K562 (cell line): ENCODE measurements around the gene DMAC2L. TPM values are rescaled to one million over a fixed set of nuclear protein-coding genes. Genes with fewer than 3 reads are reported as not detected.

Experiments used
- CAMTA2 ChIP-seq: fragments of 250-450 bp; sonication (Bioruptor Pico); conservative IDR thresholded peaks from 2 replicates; pipeline ENCODE4 v1.5.1; 2022
- EP400 ChIP-seq: fragments of 450-650 bp; IDR thresholded peaks from 2 replicates; pipeline ENCODE4 v1.6.1; 2017; ENCODE audit warnings: antibody characterized with exemption, mild to moderate bottlenecking, moderate library complexity
- PATZ1 ChIP-seq: fragments of 250-450 bp; sonication (Bioruptor Pico); IDR thresholded peaks from 2 replicates; pipeline ENCODE4 v1.5.0; 2020; ENCODE audit warnings: mild to moderate bottlenecking, borderline replicate concordance
- PTRF ChIP-seq: fragments of 450-650 bp; IDR thresholded peaks from 2 replicates; pipeline ENCODE4 v1.6.1; 2016; ENCODE audit warnings: mild to moderate bottlenecking, missing genetic modification characterization, missing compliant biosample characterization
- RAD51 ChIP-seq: fragments of 450-650 bp; IDR thresholded peaks from 2 replicates; pipeline ENCODE4 v1.7.1; 2016; ENCODE audit warnings: low read depth, mild to moderate bottlenecking, borderline replicate concordance
- SIN3B ChIP-seq: fragments of 450-650 bp; IDR thresholded peaks from 2 replicates; pipeline ENCODE4 v1.6.1; 2017; ENCODE audit warnings: low read depth, mild to moderate bottlenecking, moderate library complexity
- SMARCC2 ChIP-seq: fragments of 450-650 bp; IDR thresholded peaks from 2 replicates; pipeline ENCODE4 v1.6.1; 2017; ENCODE audit warnings: antibody characterized with exemption, moderate library complexity, mild to moderate bottlenecking, low read depth
- SP2 ChIP-seq: IDR thresholded peaks from 2 replicates; pipeline ENCODE4 v1.6.1; 2011; ENCODE audit warnings: mild to moderate bottlenecking, low read depth, low read length, moderate library complexity; ENCODE audit not compliant: poor library complexity, severe bottlenecking; ENCODE audit errors: extremely low read depth
- TCF7L2 ChIP-seq: fragments of 150-350 bp; IDR thresholded peaks from 2 replicates; pipeline ENCODE4 v1.6.1; 2016; ENCODE audit warnings: low read depth, mild to moderate bottlenecking, low read length, moderate library complexity
- THRB ChIP-seq: fragments of 450-650 bp; formaldehyde crosslinking; conservative IDR thresholded peaks from 2 replicates; pipeline ENCODE4 v1.4.0; 2022; ENCODE audit warnings: mild to moderate bottlenecking, missing genetic modification characterization
- ZBTB40 ChIP-seq, 2 experiments: fragments of 450-650 bp in 1 of 2; sonication (generic) in 1 of 2; formaldehyde crosslinking in 1 of 2; IDR thresholded peaks; 2 replicates each; pipeline versions ENCODE4 v1.7.1 to v1.9.0; 2016 to 2022; ENCODE audit warnings: inconsistent platforms in 1 of 2, mild to moderate bottlenecking in 1 of 2, missing genetic modification reagents in 1 of 2
- ZNF717 ChIP-seq: fragments of 250-450 bp; sonication (Bioruptor Pico); IDR thresholded peaks from 2 replicates; pipeline ENCODE4 v1.5.0; 2021
- polyA plus RNA-seq, 8 experiments: library from polyadenylated mRNA; depleted of rRNA in 4 of 8; stranded (reverse) in 5 of 8; unstranded in 3 of 8; fragments of >200 nt; fragmentation: Nextera tagmentation in 2 of 8; fragmentation: Illumina TruSeq in 1 of 8; extraction: Ambion mirVana in 2 of 8; extraction: Trizol in 1 of 8; gene quantifications; 2 replicates each; pipeline versions ENCODE4 v1.2.1 to v1.2.3, GENCODE V29; 2011 to 2014; ENCODE audit warnings: inconsistent platforms in 1 of 8, missing spikeins in 1 of 8
- total RNA-seq, 7 experiments: library from RNA; depleted of rRNA in 6 of 7; stranded (reverse); fragments of >200 nt in 6 of 7; fragmentation: Illumina TruSeq in 2 of 7; extraction: Trizol in 2 of 7; gene quantifications; 2 replicates each; pipeline versions ENCODE4 v1.2.1 to v1.2.3, GENCODE V29; 2011 to 2021; ENCODE audit warnings: low replicate concordance in 1 of 7

DMAC2L gene
- total and polyA plus RNA-seq, 9 of the 15 experiments (the other 6 are each of a cell fraction or from before 2014, with no cell fraction given) = 4.0 to 37.2 (median 9.3) TPM

GRCh38 chr14:50321009-50321660, 9.0 kb downstream of the DMAC2L start (continued):
- TF ChIP-seq ZBTB40 (IDR thresholded peaks at IDR 0.05) (peak; percentile 63), ZBTB40 (CRISPR knock-in tag; IDR thresholded peaks at IDR 0.05) (no peak), SMARCC2 (peak; percentile 60), TCF7L2 (no peak), CAMTA2 (CRISPR knock-in tag) (no peak), PATZ1 (CRISPR knock-in tag) (no peak), PTRF (no peak), RAD51 (peak; percentile 84), ZNF717 (no peak), EP400 (peak; percentile 34; the same call in 1 of the 2 replicates), THRB (CRISPR knock-in tag) (no peak), SP2 (no peak), SIN3B (no peak)
